Progenitor cell of endocrine pancreas (in vitro differentiated cells): ENCODE results near the gene NAP1L5. TPM values are rescaled to one million over a fixed set of nuclear protein-coding genes. Genes with fewer than 3 reads are reported as not detected.

Experiments
- DNase-seq: peaks from one replicate; pipeline ENCODE4 v3.0.0; 2021; ENCODE audit warnings: low spot score; ENCODE audit not compliant: unreplicated experiment
- H3K27ac Mint-ChIP-seq: 2 replicates; pipeline ENCODE4 v1.8.0; 2021; ENCODE audit warnings: mild to moderate bottlenecking, moderate library complexity, mixed read lengths
- H3K27me3 Mint-ChIP-seq: 2 replicates; pipeline ENCODE4 v1.8.0; 2021; ENCODE audit warnings: mixed read lengths
- H3K36me3 Mint-ChIP-seq: 2 replicates; pipeline ENCODE4 v1.8.0; 2022; ENCODE audit warnings: mixed read lengths; ENCODE audit not compliant: insufficient read depth
- H3K4me1 Mint-ChIP-seq: 2 replicates; pipeline ENCODE4 v1.8.0; 2021; ENCODE audit warnings: low read depth, mixed read lengths
- H3K4me3 Mint-ChIP-seq: 2 replicates; pipeline ENCODE4 v1.8.0; 2021; ENCODE audit warnings: low read depth, mild to moderate bottlenecking, moderate library complexity, mixed read lengths
- H3K9me3 Mint-ChIP-seq: 2 replicates; pipeline ENCODE4 v1.8.0; 2021; ENCODE audit warnings: low read depth, mixed read lengths
- total RNA-seq: library from RNA; stranded (reverse); gene quantifications from 2 replicates; pipeline ENCODE4 v1.2.1, GENCODE V29; 2021
- TF ChIP-seq, protein P1 (sequence below): fragments of 200-600 bp; sonication (generic); IDR thresholded peaks from one replicate; pipeline ENCODE4 v1.5.0; 2021; ENCODE audit warnings: antibody characterized with exemption, mild to moderate bottlenecking; ENCODE audit not compliant: unreplicated experiment

Gene NAP1L5
- total RNA-seq, 1 donor from 2014 or later: 3.9 TPM

DNA sequence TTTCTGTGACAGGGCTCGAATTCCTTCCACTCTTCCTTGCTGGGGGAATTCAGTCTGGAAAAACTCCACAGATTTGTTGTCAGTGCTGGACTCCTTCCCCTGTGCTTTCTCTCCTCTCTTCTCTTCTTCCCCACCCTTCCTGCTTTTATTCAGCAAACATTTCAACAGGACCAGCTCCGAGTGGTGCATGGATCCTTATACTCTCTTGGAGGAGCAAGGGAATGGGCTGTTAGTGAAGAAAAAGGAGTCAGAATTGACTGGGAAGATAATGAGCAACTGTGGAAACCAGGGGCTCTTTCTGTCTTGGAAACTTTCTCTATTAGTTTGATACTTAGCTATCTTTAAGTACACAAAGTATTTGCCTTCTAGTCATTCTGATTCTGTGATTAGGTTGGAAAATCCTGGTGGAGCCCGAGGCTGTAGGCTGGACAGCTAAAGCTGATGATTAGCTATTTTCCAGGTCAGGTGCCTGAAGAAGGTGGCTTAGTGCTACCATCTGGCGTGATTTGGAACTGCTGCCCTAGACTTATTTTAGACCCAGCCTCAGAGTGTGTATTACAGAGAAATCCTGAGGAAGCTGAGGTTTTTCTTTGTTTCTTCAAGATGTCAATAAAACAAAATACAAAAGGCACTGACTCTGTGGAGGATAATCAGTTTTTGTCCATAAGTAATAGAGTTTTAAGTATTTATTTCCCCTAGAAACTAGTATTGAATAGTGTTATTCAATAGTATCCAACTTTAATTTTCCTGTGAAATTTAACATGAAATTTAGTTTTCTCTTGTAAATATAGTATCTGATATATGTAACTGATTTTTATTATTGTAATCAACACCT, 38.4 kb downstream of the NAP1L5 start:
- Mint-ChIP-seq H3K36me3 (peaks cover 7% of the 10 kb centered on the region), H3K4me1 (peaks cover 12% of the 10 kb centered on the region), H3K27me3 (no peaks in the 10 kb centered on the region), H3K4me3 (no peak overlapping the region), H3K27ac (peak overlapping the region; percentile 31), H3K9me3 (no peaks in the 10 kb centered on the region)
- DNase-seq: no peak
- TF ChIP-seq, protein P1, sequence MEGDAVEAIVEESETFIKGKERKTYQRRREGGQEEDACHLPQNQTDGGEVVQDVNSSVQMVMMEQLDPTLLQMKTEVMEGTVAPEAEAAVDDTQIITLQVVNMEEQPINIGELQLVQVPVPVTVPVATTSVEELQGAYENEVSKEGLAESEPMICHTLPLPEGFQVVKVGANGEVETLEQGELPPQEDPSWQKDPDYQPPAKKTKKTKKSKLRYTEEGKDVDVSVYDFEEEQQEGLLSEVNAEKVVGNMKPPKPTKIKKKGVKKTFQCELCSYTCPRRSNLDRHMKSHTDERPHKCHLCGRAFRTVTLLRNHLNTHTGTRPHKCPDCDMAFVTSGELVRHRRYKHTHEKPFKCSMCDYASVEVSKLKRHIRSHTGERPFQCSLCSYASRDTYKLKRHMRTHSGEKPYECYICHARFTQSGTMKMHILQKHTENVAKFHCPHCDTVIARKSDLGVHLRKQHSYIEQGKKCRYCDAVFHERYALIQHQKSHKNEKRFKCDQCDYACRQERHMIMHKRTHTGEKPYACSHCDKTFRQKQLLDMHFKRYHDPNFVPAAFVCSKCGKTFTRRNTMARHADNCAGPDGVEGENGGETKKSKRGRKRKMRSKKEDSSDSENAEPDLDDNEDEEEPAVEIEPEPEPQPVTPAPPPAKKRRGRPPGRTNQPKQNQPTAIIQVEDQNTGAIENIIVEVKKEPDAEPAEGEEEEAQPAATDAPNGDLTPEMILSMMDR: peak; percentile 74

DNA sequence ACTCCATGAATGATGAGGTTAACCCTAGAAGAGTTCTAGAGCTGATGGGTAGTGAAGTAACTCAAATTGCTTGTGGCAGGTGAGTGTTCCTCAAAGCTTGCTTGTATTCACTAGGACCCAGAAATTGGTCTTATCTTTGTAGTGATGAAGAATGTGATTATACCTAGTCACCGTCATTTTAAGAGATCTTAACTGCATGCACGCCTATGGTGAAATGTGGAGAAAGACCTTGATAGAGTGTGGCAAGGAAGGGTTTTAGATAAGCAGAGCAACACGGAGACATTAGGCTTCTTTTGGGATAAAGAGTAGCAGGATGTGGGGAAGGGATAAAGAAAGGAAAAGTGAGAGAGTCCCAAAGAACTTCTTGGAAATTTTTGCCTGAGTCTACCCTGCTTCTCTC, 42.4 kb downstream of the NAP1L5 start:
- TF ChIP-seq, protein P1: no peak
- peaks cover 11% of the 10 kb centered on the region for H3K4me1 Mint-ChIP-seq
- H3K36me3 Mint-ChIP-seq: peaks cover 7% of the 10 kb centered on the region
- no peak overlapping the region for H3K4me3 Mint-ChIP-seq
- no peak for DNase-seq
- H3K9me3 Mint-ChIP-seq: no peaks in the 10 kb centered on the region
- H3K27ac Mint-ChIP-seq: no peak overlapping the region
- no peaks in the 10 kb centered on the region for H3K27me3 Mint-ChIP-seq

DNA sequence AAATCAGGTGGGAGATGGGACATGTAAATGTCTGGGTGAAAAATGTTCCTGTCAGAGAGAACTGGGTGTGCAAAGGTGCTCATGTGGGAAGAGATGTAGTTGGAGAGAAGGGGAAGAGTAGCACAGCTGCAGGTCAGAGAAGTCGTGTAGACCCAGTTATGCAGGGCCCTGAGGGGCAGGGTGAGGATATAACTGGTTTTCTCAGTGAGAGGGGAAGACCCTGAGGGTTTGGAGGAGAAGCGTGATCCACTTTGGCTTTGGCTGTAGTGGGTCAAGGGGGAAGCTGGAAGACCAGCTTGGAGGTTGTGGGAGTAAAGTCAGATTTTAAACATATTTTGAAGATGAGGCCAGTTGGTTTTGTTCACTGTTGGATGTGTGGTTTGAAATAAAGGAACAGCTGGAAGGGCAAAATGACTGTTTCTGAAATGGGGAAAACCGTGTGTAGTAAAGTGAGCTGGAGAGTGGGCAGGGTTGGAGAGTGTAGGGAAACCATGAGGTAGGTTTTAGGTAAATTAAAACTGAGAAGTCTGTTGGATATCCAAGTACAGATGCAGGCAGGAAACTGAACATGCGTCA, 44.2 kb downstream of the NAP1L5 start:
- no peak overlapping the region for H3K27ac Mint-ChIP-seq
- TF ChIP-seq, protein P1: no peak
- no peak for DNase-seq
- no peaks in the 10 kb centered on the region for H3K27me3 Mint-ChIP-seq
- peaks cover 7% of the 10 kb centered on the region for H3K36me3 Mint-ChIP-seq
- peaks cover 4% of the 10 kb centered on the region for H3K4me1 Mint-ChIP-seq
- H3K9me3 Mint-ChIP-seq: no peaks in the 10 kb centered on the region
- no peak overlapping the region for H3K4me3 Mint-ChIP-seq

DNA sequence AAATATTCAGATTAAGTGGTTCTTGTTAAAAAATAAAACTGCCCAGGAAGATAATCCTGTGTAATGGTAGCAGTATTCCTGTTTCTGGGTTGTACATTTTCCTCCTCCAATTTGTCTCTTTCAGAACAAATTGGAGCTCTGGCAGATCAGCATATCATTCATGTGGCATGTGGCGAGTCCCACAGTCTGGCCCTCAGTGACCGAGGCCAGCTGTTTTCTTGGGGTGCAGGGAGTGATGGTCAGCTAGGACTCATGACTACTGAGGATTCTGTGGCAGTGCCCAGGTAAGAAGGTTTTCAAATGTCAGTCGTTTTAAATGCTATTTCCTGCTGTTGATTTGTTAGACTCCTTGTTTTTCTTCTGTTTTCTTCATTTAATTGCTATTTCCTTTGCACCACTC, 47.9 kb downstream of the NAP1L5 start:
- Mint-ChIP-seq H3K27me3 (no peaks in the 10 kb centered on the region), H3K4me1 (peaks cover 8% of the 10 kb centered on the region), H3K36me3 (no peaks in the 10 kb centered on the region), H3K27ac (no peak overlapping the region), H3K4me3 (no peak overlapping the region), H3K9me3 (no peaks in the 10 kb centered on the region)
- TF ChIP-seq, protein P1: no peak
- DNase-seq: no peak

DNA sequence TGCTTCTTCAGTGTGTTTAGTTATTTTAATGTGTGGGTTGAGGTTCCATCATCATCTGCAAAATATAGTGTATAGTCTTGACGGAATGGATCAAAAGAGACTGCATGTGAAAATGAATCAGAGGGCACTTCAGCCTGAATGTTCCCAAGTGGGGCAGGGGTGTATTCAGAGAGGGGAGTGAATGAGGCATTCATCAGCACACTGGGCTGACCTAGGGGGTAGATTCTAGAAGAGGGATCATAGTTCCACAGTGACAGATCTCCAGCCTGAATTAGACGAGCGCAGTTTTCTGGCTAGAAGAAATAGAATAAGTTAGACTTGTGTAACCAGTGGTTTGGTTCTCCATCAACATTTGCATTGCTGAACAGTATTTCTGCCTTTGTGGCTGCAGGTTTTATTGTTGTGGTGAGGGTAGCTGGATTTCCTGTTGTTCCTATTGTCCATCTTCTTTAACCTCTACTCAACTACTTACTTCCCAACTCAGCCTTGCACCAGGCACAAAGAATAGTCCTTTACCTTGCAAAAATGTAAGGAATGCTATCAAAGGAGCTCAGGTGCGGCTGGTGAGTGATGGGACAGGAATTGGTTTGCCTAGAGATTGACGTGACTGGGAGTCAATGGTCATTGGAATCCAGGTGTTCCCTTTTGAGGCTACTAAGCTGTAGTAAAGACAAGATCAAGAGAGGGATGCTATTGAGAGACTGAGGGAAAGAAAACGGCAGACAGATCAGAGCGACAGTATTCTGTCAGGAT, 50.9 kb downstream of the NAP1L5 start:
- Mint-ChIP-seq H3K36me3 (peaks cover 1% of the 10 kb centered on the region), H3K27me3 (no peaks in the 10 kb centered on the region), H3K4me3 (no peak overlapping the region), H3K27ac (no peak overlapping the region), H3K9me3 (peaks cover 5% of the 10 kb centered on the region), H3K4me1 (peaks cover 8% of the 10 kb centered on the region)
- no peak for DNase-seq
- TF ChIP-seq, protein P1: no peak
